Neutrophil (primary cell): ENCODE data around the gene PITHD1.

Experiments used
- H3K27ac ChIP-seq: fragments of 200-600 bp; sonication (generic); 2 replicates; pipeline ENCODE4 v1.5.1; 2016; ENCODE audit warnings: mild to moderate bottlenecking, moderate library complexity
- H3K27me3 ChIP-seq: fragments of 200-600 bp; sonication (generic); 2 replicates; pipeline ENCODE4 v1.6.0; 2016; ENCODE audit warnings: mild to moderate bottlenecking
- H3K36me3 ChIP-seq: fragments of 200-600 bp; sonication (generic); 2 replicates; pipeline ENCODE4 v1.5.1; 2017
- H3K4me1 ChIP-seq, 2 experiments: fragments of 200-600 bp in 1 of 2; sonication (generic) in 1 of 2; 1 replicate in 1 of 2; 2 replicates in 1 of 2; pipeline versions ENCODE4 v1.5.1 to v1.6.1; 2013 to 2016; ENCODE audit warnings: low read depth in 1 of 2, low read length in 1 of 2, mild to moderate bottlenecking in 1 of 2, moderate library complexity in 1 of 2; ENCODE audit not compliant: control insufficient read depth in 1 of 2, insufficient read depth in 1 of 2
- H3K4me3 ChIP-seq, 2 experiments: fragments of 200-600 bp in 1 of 2; sonication (generic) in 1 of 2; 1 replicate in 1 of 2; 2 replicates in 1 of 2; pipeline ENCODE4 v1.5.1; 2013 to 2016; ENCODE audit warnings: low read depth in 1 of 2, low read length in 1 of 2, mild to moderate bottlenecking in 1 of 2, moderate library complexity in 1 of 2
- H3K9me3 ChIP-seq: fragments of 200-600 bp; sonication (generic); 2 replicates; pipeline ENCODE4 v1.5.1; 2016
- TF ChIP-seq, protein P1 (sequence below): fragments of 200-600 bp; sonication (generic); IDR thresholded peaks from 2 replicates; pipeline ENCODE4 v1.5.1; 2016; ENCODE audit warnings: antibody characterized with exemption

PITHD1 gene

GRCh38 chr1:23809751-23810171 is 31.5 kb downstream of the PITHD1 start:
- H3K27me3 ChIP-seq, result no peaks in the 10 kb centered on the region
- H3K4me3 ChIP-seq, result no peak overlapping the region
- peaks cover 24% of the 10 kb centered on the region for H3K36me3 ChIP-seq
- TF ChIP-seq, protein P1, sequence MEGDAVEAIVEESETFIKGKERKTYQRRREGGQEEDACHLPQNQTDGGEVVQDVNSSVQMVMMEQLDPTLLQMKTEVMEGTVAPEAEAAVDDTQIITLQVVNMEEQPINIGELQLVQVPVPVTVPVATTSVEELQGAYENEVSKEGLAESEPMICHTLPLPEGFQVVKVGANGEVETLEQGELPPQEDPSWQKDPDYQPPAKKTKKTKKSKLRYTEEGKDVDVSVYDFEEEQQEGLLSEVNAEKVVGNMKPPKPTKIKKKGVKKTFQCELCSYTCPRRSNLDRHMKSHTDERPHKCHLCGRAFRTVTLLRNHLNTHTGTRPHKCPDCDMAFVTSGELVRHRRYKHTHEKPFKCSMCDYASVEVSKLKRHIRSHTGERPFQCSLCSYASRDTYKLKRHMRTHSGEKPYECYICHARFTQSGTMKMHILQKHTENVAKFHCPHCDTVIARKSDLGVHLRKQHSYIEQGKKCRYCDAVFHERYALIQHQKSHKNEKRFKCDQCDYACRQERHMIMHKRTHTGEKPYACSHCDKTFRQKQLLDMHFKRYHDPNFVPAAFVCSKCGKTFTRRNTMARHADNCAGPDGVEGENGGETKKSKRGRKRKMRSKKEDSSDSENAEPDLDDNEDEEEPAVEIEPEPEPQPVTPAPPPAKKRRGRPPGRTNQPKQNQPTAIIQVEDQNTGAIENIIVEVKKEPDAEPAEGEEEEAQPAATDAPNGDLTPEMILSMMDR, result peak; percentile 74
- H3K9me3 ChIP-seq, result no peaks in the 10 kb centered on the region
- peaks cover 38 to 43% of the 10 kb centered on the region in 2 experiments for H3K4me1 ChIP-seq
- peak overlapping the region; percentile 68 for H3K27ac ChIP-seq

- TF ChIP-seq, protein P1, result peak; percentile 94
- no peaks in the 10 kb centered on the region for H3K27me3 ChIP-seq
- no peak overlapping the region for H3K4me3 ChIP-seq
- H3K36me3 ChIP-seq, result peaks cover 32% of the 10 kb centered on the region
- no peaks in the 10 kb centered on the region for H3K9me3 ChIP-seq
- H3K4me1 ChIP-seq, result peaks cover 38 to 43% of the 10 kb centered on the region in 2 experiments
- peak overlapping the region; percentile 68 for H3K27ac ChIP-seq
Measured at GRCh38 chr1:23810818-23811540, 32.8 kb downstream of the PITHD1 start.

DNA sequence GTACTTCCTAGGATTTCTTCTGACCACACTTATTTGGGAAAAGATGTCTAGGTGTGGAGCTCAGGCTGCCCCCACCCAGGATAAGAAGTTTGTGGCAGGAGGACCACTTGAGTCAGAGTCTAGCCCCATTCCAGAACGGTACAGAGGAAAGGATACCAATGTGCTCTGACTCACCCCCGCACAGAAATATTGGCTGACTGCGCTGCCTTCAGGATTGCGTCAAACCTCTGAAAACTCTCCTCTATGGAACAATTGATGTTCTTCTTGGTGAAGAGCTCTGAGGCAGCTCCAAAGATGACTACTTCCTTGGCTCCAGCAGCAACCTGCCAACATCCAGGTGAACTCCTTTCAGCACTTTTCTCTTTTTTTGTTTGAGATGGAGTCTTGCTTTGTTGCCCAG is 35.8 kb downstream of the PITHD1 start:
- peaks cover 55% of the 10 kb centered on the region for H3K36me3 ChIP-seq
- no peak overlapping the region for H3K4me3 ChIP-seq
- TF ChIP-seq, protein P1, result no peak

GRCh38 chr1:23816361-23816760 is 38.1 kb downstream of the PITHD1 start:
- Histone ChIP-seq H3K9me3 (no peaks in the 10 kb centered on the region), H3K27me3 (no peaks in the 10 kb centered on the region), H3K36me3 (peaks cover 69% of the 10 kb centered on the region), H3K4me3 (no peak overlapping the region), H3K27ac (no peak overlapping the region), H3K4me1 (peaks cover under 1 to 1% of the 10 kb centered on the region in 2 experiments)
- TF ChIP-seq, protein P1, result no peak

More for the DNA sequence above, 35.8 kb downstream of the PITHD1 start:
- Histone ChIP-seq H3K27ac (no peak overlapping the region), H3K4me1 (peaks cover 19 to 23% of the 10 kb centered on the region in 2 experiments), H3K9me3 (no peaks in the 10 kb centered on the region), H3K27me3 (no peaks in the 10 kb centered on the region)

DNA sequence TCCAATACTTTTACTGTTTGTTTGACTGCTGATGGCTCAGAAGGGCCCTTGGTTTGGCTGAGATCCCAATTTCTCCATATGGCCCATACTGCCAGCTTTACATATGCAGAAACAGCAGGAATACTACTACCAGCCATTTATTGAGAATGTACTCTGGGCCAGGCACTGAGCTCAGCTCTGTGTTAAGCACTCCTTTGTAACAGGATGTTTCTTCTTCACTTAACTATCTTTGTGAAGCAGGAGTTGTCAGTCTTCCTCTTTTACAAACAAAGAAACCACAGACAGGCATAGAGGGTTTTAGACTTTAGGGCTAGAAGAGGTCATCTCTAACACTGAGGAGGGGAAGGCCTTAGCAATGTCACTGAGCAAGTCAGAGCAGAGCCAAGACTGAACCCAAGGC is 38.7 kb downstream of the PITHD1 start:
- TF ChIP-seq, protein P1, result no peak
- peaks cover 68% of the 10 kb centered on the region for H3K36me3 ChIP-seq

More for the DNA sequence above, 38.7 kb downstream of the PITHD1 start:
- Histone ChIP-seq H3K4me3 (no peak overlapping the region), H3K4me1 (no peaks in the 10 kb centered on the region), H3K27me3 (no peaks in the 10 kb centered on the region), H3K27ac (no peak overlapping the region), H3K9me3 (no peaks in the 10 kb centered on the region)
